Smooth muscle cell (in vitro differentiated cells): ENCODE measurements around the gene GPR146. TPM values are rescaled to one million over a fixed set of nuclear protein-coding genes. Genes with fewer than 3 reads are reported as not detected.

Source experiments
- DNase-seq: peaks from one replicate; lab custom pipeline; 2025; ENCODE audit not compliant: unreplicated experiment; lab: John Stamatoyannopoulos, UW
- H2AFZ ChIP-seq: fragments of 200-600 bp; sonication (generic); 2 replicates; pipeline ENCODE4 v1.6.0; 2016; ENCODE audit warnings: antibody characterized with exemption, low read depth, mild to moderate bottlenecking
- H3F3A ChIP-seq: fragments of 200-600 bp; sonication (generic); 2 replicates; pipeline ENCODE4 v1.6.0; 2017; ENCODE audit warnings: antibody characterized with exemption, low read depth
- H3K27ac ChIP-seq: fragments of 200-600 bp; sonication (generic); 2 replicates; pipeline ENCODE4 v1.5.1; 2016; ENCODE audit warnings: low read depth, mild to moderate bottlenecking
- H3K27me3 ChIP-seq: fragments of 200-600 bp; sonication (generic); 2 replicates; pipeline ENCODE4 v1.6.1; 2016; ENCODE audit warnings: low read depth, mild to moderate bottlenecking
- H3K36me3 ChIP-seq: fragments of 200-600 bp; sonication (generic); 2 replicates; pipeline ENCODE4 v1.5.1; 2016; ENCODE audit warnings: low read depth
- H3K4me1 ChIP-seq: fragments of 200-600 bp; sonication (generic); 2 replicates; pipeline ENCODE4 v1.5.1; 2016; ENCODE audit warnings: low read depth
- H3K4me2 ChIP-seq: fragments of 200-600 bp; sonication (generic); 2 replicates; pipeline ENCODE4 v1.6.0; 2016; ENCODE audit warnings: mild to moderate bottlenecking
- H3K4me3 ChIP-seq: fragments of 200-600 bp; sonication (generic); 2 replicates; pipeline ENCODE4 v1.5.1; 2016; ENCODE audit warnings: mild to moderate bottlenecking
- H3K79me2 ChIP-seq: fragments of 200-600 bp; sonication (generic); 2 replicates; pipeline ENCODE4 v1.6.0; 2016; ENCODE audit warnings: low read depth, mild to moderate bottlenecking
- H3K9ac ChIP-seq: fragments of 200-600 bp; sonication (generic); 2 replicates; pipeline ENCODE4 v1.6.0; 2016; ENCODE audit warnings: low read depth
- H3K9me3 ChIP-seq: fragments of 200-600 bp; sonication (generic); replicated peaks from 2 replicates; pipeline ENCODE4 v1.5.1; 2016; ENCODE audit warnings: low read depth
- H4K20me1 ChIP-seq: fragments of 200-600 bp; sonication (generic); 2 replicates; pipeline ENCODE4 v1.6.0; 2016; ENCODE audit warnings: low read depth
- CTCF ChIP-seq: fragments of 200-600 bp; sonication (generic); IDR thresholded peaks from 2 replicates; pipeline ENCODE4 v1.5.1; 2017; ENCODE audit warnings: borderline replicate concordance, mild to moderate bottlenecking, antibody characterized with exemption; ENCODE audit not compliant: insufficient read depth, poor library complexity, severe bottlenecking
- WGBS: methylation state at CpG from one replicate; pipeline ENCODE4 v1.1.7; 2016; ENCODE audit warnings: low lambda C conversion rate; 5-methylcytosine and 5-hydroxymethylcytosine counted together
- polyA plus RNA-seq: library from polyadenylated mRNA; unstranded; fragments of >200 nt; fragmentation: Nextera tagmentation; extraction: Ambion mirVana; gene quantifications from 2 replicates; pipeline ENCODE4 v1.2.1, GENCODE V29; 2016
- total RNA-seq: library from RNA; depleted of rRNA; stranded (reverse); fragments of >200 nt; gene quantifications from 2 replicates; pipeline ENCODE4 v1.2.3, GENCODE V29; 2014

The GPR146 gene
- total and polyA plus RNA-seq, 2 experiments from 2014 or later = 1.8 to 2.2 TPM

- H3K4me1 ChIP-seq = no peaks in the 10 kb centered on the region
- H2AFZ ChIP-seq = no peak overlapping the region
- no peak overlapping the region for H3K9ac ChIP-seq
- no peaks in the 10 kb centered on the region for H3K79me2 ChIP-seq
- no peak for TF ChIP-seq CTCF
- 98% methylated on average over 26 of the region's 26 CpGs for WGBS
- H4K20me1 ChIP-seq = peaks cover 89% of the 10 kb centered on the region
- no peak overlapping the region for H3K27ac ChIP-seq
- H3F3A ChIP-seq = no peaks in the 10 kb centered on the region
- no peak overlapping the region for H3K4me3 ChIP-seq
- H3K9me3 ChIP-seq = no peaks in the 10 kb centered on the region
- no peak overlapping the region for H3K4me2 ChIP-seq
- H3K27me3 ChIP-seq = no peaks in the 10 kb centered on the region
- DNase-seq = no peak
- no peaks in the 10 kb centered on the region for H3K36me3 ChIP-seq
These were observed 54.8 kb downstream of the GPR146 start for GRCh38 chr7:1099154-1099542.

- no peak for DNase-seq
- no peak for TF ChIP-seq CTCF
- Histone ChIP-seq H3K4me1 (no peaks in the 10 kb centered on the region), H3K9ac (no peak overlapping the region), H4K20me1 (peaks cover 89% of the 10 kb centered on the region), H3K4me2 (no peak overlapping the region), H3K79me2 (no peaks in the 10 kb centered on the region), H2AFZ (no peak overlapping the region), H3K4me3 (no peak overlapping the region), H3K27ac (no peak overlapping the region), H3K9me3 (no peaks in the 10 kb centered on the region), H3K36me3 (no peaks in the 10 kb centered on the region), H3F3A (no peaks in the 10 kb centered on the region), H3K27me3 (no peaks in the 10 kb centered on the region)
- 96% methylated on average over 16 of the region's 16 CpGs for WGBS
These were observed 55.3 kb downstream of the GPR146 start for GRCh38 chr7:1099637-1100036.

GRCh38 chr7:1100386-1100785 lies 56.0 kb downstream of the GPR146 start:
- H3K9me3 ChIP-seq = no peaks in the 10 kb centered on the region
- no peak overlapping the region for H3K4me3 ChIP-seq
- no peaks in the 10 kb centered on the region for H3K4me1 ChIP-seq
- DNase-seq = no peak
- H3F3A ChIP-seq = no peaks in the 10 kb centered on the region
- H3K27me3 ChIP-seq = no peaks in the 10 kb centered on the region
- no peak overlapping the region for H2AFZ ChIP-seq
- WGBS = 78% methylated on average over 14 of the region's 14 CpGs
- no peak for TF ChIP-seq CTCF
- peaks cover 89% of the 10 kb centered on the region for H4K20me1 ChIP-seq
- no peaks in the 10 kb centered on the region for H3K36me3 ChIP-seq
- H3K4me2 ChIP-seq = no peak overlapping the region
- no peaks in the 10 kb centered on the region for H3K79me2 ChIP-seq
- no peak overlapping the region for H3K27ac ChIP-seq
- no peak overlapping the region for H3K9ac ChIP-seq

- no peak overlapping the region for H3K4me2 ChIP-seq
- no peak for DNase-seq
- H3K27ac ChIP-seq = no peak overlapping the region
- no peaks in the 10 kb centered on the region for H3K27me3 ChIP-seq
- no peak overlapping the region for H3K9ac ChIP-seq
- WGBS = 88% methylated on average over 34 of the region's 34 CpGs
- no peaks in the 10 kb centered on the region for H3K79me2 ChIP-seq
- H2AFZ ChIP-seq = no peak overlapping the region
- no peaks in the 10 kb centered on the region for H3F3A ChIP-seq
- H3K4me1 ChIP-seq = no peaks in the 10 kb centered on the region
- no peak for TF ChIP-seq CTCF
- H3K9me3 ChIP-seq = no peaks in the 10 kb centered on the region
- no peaks in the 10 kb centered on the region for H3K36me3 ChIP-seq
- peaks cover 88% of the 10 kb centered on the region for H4K20me1 ChIP-seq
- H3K4me3 ChIP-seq = no peak overlapping the region
These were observed 56.7 kb downstream of the GPR146 start for GRCh38 chr7:1100834-1101562.
